Trophoblast cell (in vitro differentiated cells and primary cell): Measurements from ENCODE around the gene PHF11.

ENCODE experiments used
- DNase-seq, 2 donors: peaks; one replicate each; pipeline ENCODE4 v3.0.0-alpha.2; 2016
- H2AFZ ChIP-seq: 2 replicates; pipeline ENCODE4 v1.6.1; 2013; ENCODE audit warnings: low read length, moderate library complexity, mild to moderate bottlenecking; ENCODE audit not compliant: insufficient read depth, poor library complexity
- H2AK5ac ChIP-seq: 2 replicates; pipeline ENCODE4 v1.6.1; 2013; ENCODE audit warnings: mild to moderate bottlenecking, low read length
- H2BK120ac ChIP-seq: 2 replicates; pipeline ENCODE4 v1.6.1; 2013; ENCODE audit warnings: low read length, mild to moderate bottlenecking, moderate library complexity; ENCODE audit not compliant: insufficient read depth, poor library complexity
- H2BK12ac ChIP-seq: 2 replicates; pipeline ENCODE4 v1.6.1; 2013; ENCODE audit warnings: mild to moderate bottlenecking, low read length, moderate library complexity
- H2BK5ac ChIP-seq: 2 replicates; pipeline ENCODE4 v1.6.1; 2013; ENCODE audit warnings: low read length, low read depth, moderate library complexity, mild to moderate bottlenecking; ENCODE audit not compliant: poor library complexity
- H3K14ac ChIP-seq: 2 replicates; pipeline ENCODE4 v1.6.1; 2013; ENCODE audit warnings: mild to moderate bottlenecking, low read length
- H3K18ac ChIP-seq: 2 replicates; pipeline ENCODE4 v1.6.1; 2013; ENCODE audit warnings: mild to moderate bottlenecking, low read length
- H3K23ac ChIP-seq: 2 replicates; pipeline ENCODE4 v1.6.1; 2013; ENCODE audit warnings: low read length
- H3K27ac ChIP-seq: 2 replicates; pipeline ENCODE4 v1.5.1; 2013; ENCODE audit warnings: low read depth, mild to moderate bottlenecking, inconsistent platforms, low read length, moderate library complexity
- H3K27me3 ChIP-seq: 2 replicates; pipeline ENCODE4 v1.6.1; 2013; ENCODE audit warnings: inconsistent platforms, mild to moderate bottlenecking, low read length, moderate library complexity; ENCODE audit not compliant: insufficient read depth
- H3K36me3 ChIP-seq, 2 experiments: 1 replicate in 1 of 2; 2 replicates in 1 of 2; pipeline ENCODE4 v1.6.1; 2013; ENCODE audit warnings: low read length in 2 of 2, mild to moderate bottlenecking in 2 of 2, moderate library complexity in 1 of 2; ENCODE audit not compliant: insufficient read depth in 2 of 2, control insufficient read depth in 1 of 2
- H3K4ac ChIP-seq: 2 replicates; pipeline ENCODE4 v1.6.1; 2013; ENCODE audit warnings: low read depth, mild to moderate bottlenecking, low read length, moderate library complexity
- H3K4me1 ChIP-seq, 2 experiments: 1 replicate in 1 of 2; 2 replicates in 1 of 2; pipeline ENCODE4 v1.6.1; 2013; ENCODE audit warnings: low read length in 2 of 2, mild to moderate bottlenecking in 2 of 2, moderate library complexity in 1 of 2; ENCODE audit not compliant: insufficient read depth in 2 of 2, control insufficient read depth in 1 of 2
- H3K4me2 ChIP-seq: 2 replicates; pipeline ENCODE4 v1.6.1; 2013; ENCODE audit warnings: inconsistent platforms, mild to moderate bottlenecking, low read length, moderate library complexity
- H3K4me3 ChIP-seq: 2 replicates; pipeline ENCODE4 v1.5.1; 2013; ENCODE audit warnings: mild to moderate bottlenecking, low read depth, low read length, inconsistent platforms
- H3K79me1 ChIP-seq: one replicate; pipeline ENCODE4 v1.6.1; 2013; ENCODE audit warnings: low read length
- H3K79me2 ChIP-seq: 2 replicates; pipeline ENCODE4 v1.6.1; 2013; ENCODE audit warnings: low read length, mild to moderate bottlenecking; ENCODE audit not compliant: control insufficient read depth, insufficient read depth, poor library complexity
- H3K9ac ChIP-seq: 2 replicates; pipeline ENCODE4 v1.6.1; 2013; ENCODE audit warnings: mild to moderate bottlenecking, low read length
- H3K9me3 ChIP-seq: 2 replicates; pipeline ENCODE4 v1.6.1; 2013; ENCODE audit warnings: low read depth, mild to moderate bottlenecking, control low read depth, inconsistent platforms, low read length; ENCODE audit not compliant: insufficient read depth
- H4K12ac ChIP-seq: 2 replicates; pipeline ENCODE4 v1.6.1; 2013; ENCODE audit warnings: low read depth, mild to moderate bottlenecking, low read length, moderate library complexity
- H4K8ac ChIP-seq: 2 replicates; pipeline ENCODE4 v1.6.1; 2013; ENCODE audit warnings: low read depth, mild to moderate bottlenecking, low read length, moderate library complexity
- H4K91ac ChIP-seq: one replicate; pipeline ENCODE4 v1.6.1; 2013; ENCODE audit warnings: low read depth, mild to moderate bottlenecking, low read length, moderate library complexity
- WGBS: extraction: QIAGEN DNeasy Blood & Tissue Kit; methylation state at CpG from one replicate; pipeline ENCODE4 v1.1.7; 2013; ENCODE audit warnings: missing lambda C conversion rate; ENCODE audit not compliant: insufficient read length, insufficient coverage; ENCODE audit errors: extremely low coverage; 5-methylcytosine and 5-hydroxymethylcytosine counted together

Gene PHF11

GRCh38 chr13:49464621-49465325, 31.0 kb upstream of the PHF11 start:
- no peak overlapping the region for H4K91ac ChIP-seq
- no peak overlapping the region for H2BK120ac ChIP-seq
- H4K12ac ChIP-seq: no peak overlapping the region
- no peaks in the 10 kb centered on the region for H3K4me1 ChIP-seq
- H2AFZ ChIP-seq: no peak overlapping the region
- H3K9ac ChIP-seq: no peak overlapping the region
- H3K4me3 ChIP-seq: no peak overlapping the region
- H4K8ac ChIP-seq: no peak overlapping the region
- no peaks in the 10 kb centered on the region for H3K79me2 ChIP-seq
- no peak overlapping the region for H3K27ac ChIP-seq
- H2BK5ac ChIP-seq: no peak overlapping the region
- no peaks in the 10 kb centered on the region for H3K79me1 ChIP-seq
- no peak overlapping the region for H2AK5ac ChIP-seq
- no peak overlapping the region for H3K14ac ChIP-seq
- no CpG with 5 or more reads among the region's 4 CpGs for WGBS
- no peak overlapping the region for H2BK12ac ChIP-seq
- no peak for DNase-seq
- no peak overlapping the region for H3K4me2 ChIP-seq
- peaks cover 3% of the 10 kb centered on the region for H3K9me3 ChIP-seq
- H3K18ac ChIP-seq: no peak overlapping the region
- H3K36me3 ChIP-seq: peaks cover 5 to 6% of the 10 kb centered on the region in 2 experiments
- no peak overlapping the region for H3K23ac ChIP-seq
- H3K27me3 ChIP-seq: no peaks in the 10 kb centered on the region
- H3K4ac ChIP-seq: no peak overlapping the region

DNA sequence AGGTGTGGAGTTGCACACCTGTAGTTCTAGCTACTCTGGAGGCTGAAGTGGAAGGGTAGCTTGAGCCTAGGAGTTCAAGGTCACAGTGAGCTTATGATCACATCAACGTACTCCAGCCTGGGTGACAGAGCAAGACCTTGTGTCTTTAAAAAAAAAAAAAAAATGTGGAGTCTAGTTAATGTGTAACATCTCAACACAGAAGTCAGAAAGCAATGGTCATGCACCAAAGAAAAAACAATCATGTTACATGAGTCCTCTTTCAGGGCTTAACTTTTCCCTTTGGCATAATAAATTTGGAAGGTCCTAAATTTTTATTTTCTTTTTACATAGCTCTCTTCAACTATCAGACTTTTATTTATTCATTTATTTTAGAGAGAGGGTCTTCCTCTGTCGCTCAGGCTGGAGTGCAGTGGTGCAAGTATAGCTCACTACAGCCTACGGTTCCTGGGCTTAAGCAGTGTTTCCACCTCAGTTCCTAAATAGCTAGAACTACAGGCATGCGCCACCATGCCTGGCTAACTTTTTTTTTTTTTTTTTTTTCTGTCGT, 29.4 kb upstream of the PHF11 start:
- Histone ChIP-seq H3K79me2 (no peaks in the 10 kb centered on the region), H3K4me2 (no peak overlapping the region), H3K9me3 (peaks cover 3% of the 10 kb centered on the region), H3K9ac (no peak overlapping the region), H3K27ac (no peak overlapping the region), H3K4me3 (no peak overlapping the region), H2BK12ac (no peak overlapping the region), H2AFZ (no peak overlapping the region), H2BK5ac (no peak overlapping the region), H3K14ac (no peak overlapping the region), H3K36me3 (peaks cover 5 to 6% of the 10 kb centered on the region in 2 experiments), H4K91ac (no peak overlapping the region), H3K27me3 (no peaks in the 10 kb centered on the region), H4K8ac (no peak overlapping the region), H3K18ac (no peak overlapping the region), H2BK120ac (no peak overlapping the region), H2AK5ac (no peak overlapping the region), H3K23ac (no peak overlapping the region), H4K12ac (no peak overlapping the region), H3K4ac (no peak overlapping the region), H3K79me1 (no peaks in the 10 kb centered on the region), H3K4me1 (no peaks in the 10 kb centered on the region)
- no peak for DNase-seq
- no CpG with 5 or more reads among the region's 5 CpGs for WGBS

- Histone ChIP-seq H3K14ac (no peak overlapping the region), H4K8ac (no peak overlapping the region), H3K79me1 (no peaks in the 10 kb centered on the region), H3K36me3 (peaks cover 1 to 5% of the 10 kb centered on the region in 2 experiments), H3K27me3 (no peaks in the 10 kb centered on the region), H3K4me1 (no peaks in the 10 kb centered on the region), H2AK5ac (no peak overlapping the region), H2BK12ac (no peak overlapping the region), H3K9me3 (no peaks in the 10 kb centered on the region), H4K91ac (no peak overlapping the region), H2BK120ac (no peak overlapping the region), H3K4me3 (no peak overlapping the region), H2BK5ac (no peak overlapping the region), H3K27ac (no peak overlapping the region), H3K79me2 (no peaks in the 10 kb centered on the region), H3K18ac (no peak overlapping the region), H2AFZ (no peak overlapping the region), H3K23ac (no peak overlapping the region), H3K4me2 (no peak overlapping the region), H3K9ac (no peak overlapping the region), H4K12ac (no peak overlapping the region), H3K4ac (no peak overlapping the region)
- WGBS: no CpG with 5 or more reads among the region's 1 CpG
- DNase-seq: no peak
These were observed 23.6 kb upstream of the PHF11 start for GRCh38 chr13:49472186-49472585.

- Histone ChIP-seq H2AFZ (no peak overlapping the region), H4K12ac (no peak overlapping the region), H3K27ac (no peak overlapping the region), H2AK5ac (no peak overlapping the region), H2BK120ac (no peak overlapping the region), H3K4me3 (no peak overlapping the region), H3K9ac (no peak overlapping the region), H3K4me1 (no peaks in the 10 kb centered on the region), H3K14ac (no peak overlapping the region), H3K79me2 (no peaks in the 10 kb centered on the region), H3K23ac (no peak overlapping the region), H3K36me3 (peaks cover 1 to 5% of the 10 kb centered on the region in 2 experiments), H3K27me3 (no peaks in the 10 kb centered on the region), H2BK5ac (no peak overlapping the region), H3K4me2 (no peak overlapping the region), H3K79me1 (no peaks in the 10 kb centered on the region), H4K91ac (no peak overlapping the region), H3K9me3 (no peaks in the 10 kb centered on the region), H2BK12ac (no peak overlapping the region), H3K18ac (no peak overlapping the region), H3K4ac (no peak overlapping the region), H4K8ac (no peak overlapping the region)
- WGBS: no CpG with 5 or more reads among the region's 7 CpGs
- no peak for DNase-seq
These were observed 19.2 kb upstream of the PHF11 start for GRCh38 chr13:49476529-49476928.
